Measurements from ENCODE around the gene GSDMA. TPM values are rescaled to one million over a fixed set of nuclear protein-coding genes. Genes with fewer than 3 reads are reported as not detected.

The GSDMA gene
- polyA plus RNA-seq (2013) = not detected in 2 replicates

- Histone ChIP-seq H3K18ac (ENCODE audit: low read length) (no peak within 1 kb of the TSS), H2AFZ (ENCODE audit: insufficient read depth, low read length, poor library complexity) (no peak within 1 kb of the TSS), H3K79me2 (ENCODE audit: control insufficient read depth, insufficient read depth, low read length, poor library complexity) (no peaks in the 10 kb centered on the region), H4K91ac (ENCODE audit: low read depth, low read length) (no peak within 1 kb of the TSS), H4K8ac (ENCODE audit: low read depth, low read length) (no peak within 1 kb of the TSS), H3K4me1 (ENCODE audit: control insufficient read depth in 1 of 2, insufficient read depth in 2 of 2, low read length in 2 of 2) (no peaks in the 10 kb centered on the region), H3K14ac (ENCODE audit: low read length) (no peak within 1 kb of the TSS), H3K9ac (ENCODE audit: low read length) (no peak within 1 kb of the TSS), H2BK120ac (ENCODE audit: insufficient read depth, low read length, poor library complexity) (no peak within 1 kb of the TSS), H3K27ac (ENCODE audit: low read depth, low read length) (no peak within 1 kb of the TSS), H3K27me3 (ENCODE audit: insufficient read depth, low read length) (no peaks in the 10 kb centered on the region), H2BK12ac (ENCODE audit: low read length) (no peak within 1 kb of the TSS), H3K4me3 (ENCODE audit: low read depth, low read length) (no peak within 1 kb of the TSS), H3K36me3 (ENCODE audit: control insufficient read depth in 1 of 2, insufficient read depth in 2 of 2, low read length in 2 of 2) (no peaks in the 10 kb centered on the region), H3K4ac (ENCODE audit: low read depth, low read length) (no peak within 1 kb of the TSS), H3K4me2 (ENCODE audit: low read length) (no peak within 1 kb of the TSS), H2AK5ac (ENCODE audit: low read length) (no peak within 1 kb of the TSS), H3K23ac (ENCODE audit: low read length) (no peak within 1 kb of the TSS), H3K9me3 (ENCODE audit: insufficient read depth, low read depth, low read length) (no peaks in the 10 kb centered on the region), H2BK5ac (ENCODE audit: low read depth, low read length, poor library complexity) (no peak within 1 kb of the TSS), H3K79me1 (ENCODE audit: low read length) (no peaks in the 10 kb centered on the region), H4K12ac (ENCODE audit: low read depth, low read length) (no peak within 1 kb of the TSS)
- WGBS (ENCODE audit: extremely low coverage, insufficient coverage, insufficient read length) = no CpG with 5 or more reads among the region's 6 CpGs
- no peak for DNase-seq
Measured at GRCh38 chr17:39962642-39963220, at the start of gene GSDMA. TSS of gene GSDMA (plus strand) at chr17:39963004. CDS start at chr17:39965688, 2,684 bp downstream.

GRCh38 chr17:39913989-39914388 is 48.8 kb upstream of the GSDMA start:
- no peak overlapping the region for H2BK120ac ChIP-seq (ENCODE audit: insufficient read depth, low read length, poor library complexity)
- no peaks in the 10 kb centered on the region for H3K79me1 ChIP-seq (ENCODE audit: low read length)
- no peaks in the 10 kb centered on the region for H3K4me1 ChIP-seq (ENCODE audit: control insufficient read depth in 1 of 2, insufficient read depth in 2 of 2, low read length in 2 of 2)
- no peak overlapping the region for H3K18ac ChIP-seq (ENCODE audit: low read length)
- no peak overlapping the region for H3K4me2 ChIP-seq (ENCODE audit: low read length)
- no peak overlapping the region for H2AFZ ChIP-seq (ENCODE audit: insufficient read depth, low read length, poor library complexity)
- H3K4ac ChIP-seq (ENCODE audit: low read depth, low read length) = no peak overlapping the region
- peaks cover 11 to 18% of the 10 kb centered on the region in 2 experiments for H3K36me3 ChIP-seq (ENCODE audit: control insufficient read depth in 1 of 2, insufficient read depth in 2 of 2, low read length in 2 of 2)
- H3K79me2 ChIP-seq (ENCODE audit: control insufficient read depth, insufficient read depth, low read length, poor library complexity) = no peaks in the 10 kb centered on the region
- no CpG with 5 or more reads among the region's 3 CpGs for WGBS (ENCODE audit: extremely low coverage, insufficient coverage, insufficient read length)
- H4K12ac ChIP-seq (ENCODE audit: low read depth, low read length) = no peak overlapping the region
- H4K8ac ChIP-seq (ENCODE audit: low read depth, low read length) = no peak overlapping the region
- no peak overlapping the region for H3K9ac ChIP-seq (ENCODE audit: low read length)
- no peak overlapping the region for H2BK5ac ChIP-seq (ENCODE audit: low read depth, low read length, poor library complexity)
- H2BK12ac ChIP-seq (ENCODE audit: low read length) = no peak overlapping the region
- H3K27ac ChIP-seq (ENCODE audit: low read depth, low read length) = no peak overlapping the region
- no peak overlapping the region for H2AK5ac ChIP-seq (ENCODE audit: low read length)
- H3K9me3 ChIP-seq (ENCODE audit: insufficient read depth, low read depth, low read length) = no peaks in the 10 kb centered on the region
- no peak overlapping the region for H3K23ac ChIP-seq (ENCODE audit: low read length)
- no peak overlapping the region for H3K14ac ChIP-seq (ENCODE audit: low read length)
- DNase-seq = no peak
- no peak overlapping the region for H4K91ac ChIP-seq (ENCODE audit: low read depth, low read length)
- H3K27me3 ChIP-seq (ENCODE audit: insufficient read depth, low read length) = no peaks in the 10 kb centered on the region
- no peak overlapping the region for H3K4me3 ChIP-seq (ENCODE audit: low read depth, low read length)

- H2BK5ac ChIP-seq (ENCODE audit: low read depth, low read length, poor library complexity) = no peak overlapping the region
- no peak overlapping the region for H3K9ac ChIP-seq (ENCODE audit: low read length)
- H3K23ac ChIP-seq (ENCODE audit: low read length) = no peak overlapping the region
- no peak overlapping the region for H3K4ac ChIP-seq (ENCODE audit: low read depth, low read length)
- no peak overlapping the region for H3K18ac ChIP-seq (ENCODE audit: low read length)
- H3K4me2 ChIP-seq (ENCODE audit: low read length) = no peak overlapping the region
- H2AK5ac ChIP-seq (ENCODE audit: low read length) = no peak overlapping the region
- no peak overlapping the region for H4K91ac ChIP-seq (ENCODE audit: low read depth, low read length)
- H4K8ac ChIP-seq (ENCODE audit: low read depth, low read length) = no peak overlapping the region
- no peak overlapping the region for H3K27ac ChIP-seq (ENCODE audit: low read depth, low read length)
- H3K9me3 ChIP-seq (ENCODE audit: insufficient read depth, low read depth, low read length) = no peaks in the 10 kb centered on the region
- no peaks in the 10 kb centered on the region for H3K4me1 ChIP-seq (ENCODE audit: control insufficient read depth in 1 of 2, insufficient read depth in 2 of 2, low read length in 2 of 2)
- WGBS (ENCODE audit: extremely low coverage, insufficient coverage, insufficient read length) = no CpG with 5 or more reads among the region's 4 CpGs
- H3K14ac ChIP-seq (ENCODE audit: low read length) = no peak overlapping the region
- H2AFZ ChIP-seq (ENCODE audit: insufficient read depth, low read length, poor library complexity) = no peak overlapping the region
- DNase-seq = no peak
- H3K79me2 ChIP-seq (ENCODE audit: control insufficient read depth, insufficient read depth, low read length, poor library complexity) = no peaks in the 10 kb centered on the region
- H4K12ac ChIP-seq (ENCODE audit: low read depth, low read length) = no peak overlapping the region
- H3K79me1 ChIP-seq (ENCODE audit: low read length) = no peaks in the 10 kb centered on the region
- H2BK120ac ChIP-seq (ENCODE audit: insufficient read depth, low read length, poor library complexity) = no peak overlapping the region
- H3K36me3 ChIP-seq (ENCODE audit: control insufficient read depth in 1 of 2, insufficient read depth in 2 of 2, low read length in 2 of 2) = peaks cover 17 to 23% of the 10 kb centered on the region in 2 experiments
- no peak overlapping the region for H2BK12ac ChIP-seq (ENCODE audit: low read length)
- H3K27me3 ChIP-seq (ENCODE audit: insufficient read depth, low read length) = no peaks in the 10 kb centered on the region
- no peak overlapping the region for H3K4me3 ChIP-seq (ENCODE audit: low read depth, low read length)
Measured at GRCh38 chr17:39915559-39915958, 47.2 kb upstream of the GSDMA start.

- no peak overlapping the region for H4K8ac ChIP-seq (ENCODE audit: low read depth, low read length)
- H4K91ac ChIP-seq (ENCODE audit: low read depth, low read length) = no peak overlapping the region
- no peak overlapping the region for H3K9ac ChIP-seq (ENCODE audit: low read length)
- no peak overlapping the region for H2BK120ac ChIP-seq (ENCODE audit: insufficient read depth, low read length, poor library complexity)
- H3K36me3 ChIP-seq (ENCODE audit: control insufficient read depth in 1 of 2, insufficient read depth in 2 of 2, low read length in 2 of 2) = peaks cover 24 to 27% of the 10 kb centered on the region in 2 experiments
- H3K9me3 ChIP-seq (ENCODE audit: insufficient read depth, low read depth, low read length) = no peaks in the 10 kb centered on the region
- H3K4ac ChIP-seq (ENCODE audit: low read depth, low read length) = no peak overlapping the region
- no peak overlapping the region for H3K27ac ChIP-seq (ENCODE audit: low read depth, low read length)
- no peaks in the 10 kb centered on the region for H3K4me1 ChIP-seq (ENCODE audit: control insufficient read depth in 1 of 2, insufficient read depth in 2 of 2, low read length in 2 of 2)
- no peak overlapping the region for H2BK12ac ChIP-seq (ENCODE audit: low read length)
- no peaks in the 10 kb centered on the region for H3K79me2 ChIP-seq (ENCODE audit: control insufficient read depth, insufficient read depth, low read length, poor library complexity)
- H2AFZ ChIP-seq (ENCODE audit: insufficient read depth, low read length, poor library complexity) = no peak overlapping the region
- WGBS (ENCODE audit: extremely low coverage, insufficient coverage, insufficient read length) = no CpG with 5 or more reads among the region's 7 CpGs
- H3K27me3 ChIP-seq (ENCODE audit: insufficient read depth, low read length) = no peaks in the 10 kb centered on the region
- DNase-seq = no peak
- H3K23ac ChIP-seq (ENCODE audit: low read length) = no peak overlapping the region
- no peak overlapping the region for H3K4me2 ChIP-seq (ENCODE audit: low read length)
- H2BK5ac ChIP-seq (ENCODE audit: low read depth, low read length, poor library complexity) = no peak overlapping the region
- no peak overlapping the region for H3K18ac ChIP-seq (ENCODE audit: low read length)
- H3K79me1 ChIP-seq (ENCODE audit: low read length) = no peaks in the 10 kb centered on the region
- no peak overlapping the region for H4K12ac ChIP-seq (ENCODE audit: low read depth, low read length)
- no peak overlapping the region for H3K14ac ChIP-seq (ENCODE audit: low read length)
- H3K4me3 ChIP-seq (ENCODE audit: low read depth, low read length) = no peak overlapping the region
- no peak overlapping the region for H2AK5ac ChIP-seq (ENCODE audit: low read length)
Measured at GRCh38 chr17:39916918-39917317, 45.9 kb upstream of the GSDMA start.

Measured in trophoblast cell (in vitro differentiated cells and primary cell).